Suprapubic skin (tissue), 4 donors: ENCODE results near the gene DEPDC5.

Experiments
- CTCF ChIP-seq, 2 donors: fragments of 200-600 bp in 1 of 2; fragments of 450-650 bp in 1 of 2; sonication (generic) in 1 of 2; IDR thresholded peaks; one replicate each; pipeline ENCODE4 v1.5.1; 2016 to 2019; ENCODE audit warnings: antibody characterized with exemption in 2 of 2, mild to moderate bottlenecking in 1 of 2, moderate library complexity in 1 of 2
- POLR2A ChIP-seq, 2 donors: fragments of 450-650 bp; IDR thresholded peaks; one replicate each; pipeline ENCODE4 v1.6.1; 2017; ENCODE audit warnings: antibody characterized with exemption in 2 of 2, mild to moderate bottlenecking in 2 of 2, moderate library complexity in 2 of 2
- POLR2AphosphoS5 ChIP-seq, 3 donors: sonication (generic); formaldehyde crosslinking; IDR thresholded peaks; one replicate each; pipeline ENCODE4 v1.6.1; 2017; ENCODE audit warnings: antibody characterized with exemption in 3 of 3

GRCh38 chr22:31754813-31755212 is 994 bp downstream of the DEPDC5 start:
- TF ChIP-seq CTCF (IDR thresholded peaks at IDR 0.05) (no peak), POLR2A (IDR thresholded peaks at IDR 0.05) (no peak), POLR2AphosphoS5 (IDR thresholded peaks at IDR 0.05) (no peak)
